ENCODE measurements around the gene TMEM222.

- no peak for TF ChIP-seq PAX5 (IDR thresholded peaks at IDR 0.05; ENCODE audit: borderline replicate concordance, low read depth, low read length)
- no peak for TF ChIP-seq CEBPZ (IDR thresholded peaks at IDR 0.05; ENCODE audit: low read depth, low read length)
- no peak for TF ChIP-seq POLR2A (IDR thresholded peaks at IDR 0.05; ENCODE audit: low read depth, low read length)
- no peak for TF ChIP-seq NR2C1 (IDR thresholded peaks at IDR 0.05)
- no peak for TF ChIP-seq USF1 (IDR thresholded peaks at IDR 0.05; ENCODE audit: borderline replicate concordance, extremely low read length, insufficient read depth, low read depth, low read length)
- no peak for TF ChIP-seq BCL11A (IDR thresholded peaks at IDR 0.05; ENCODE audit: low read depth, low read length)
- TF ChIP-seq CTCF (IDR thresholded peaks at IDR 0.05 in 2 of 3, conservative IDR thresholded peaks at IDR 0.05 in 1 of 3; ENCODE audit: control insufficient read depth in 2 of 3, extremely low read depth in 1 of 3, insufficient read depth in 1 of 3, low read depth in 3 of 3, low read length in 3 of 3), result peak in 2 of 3 experiments; percentile 13 to 28; a peak in 2 of 6 replicates
- no peak for TF ChIP-seq POLR2AphosphoS5 (IDR thresholded peaks at IDR 0.05; ENCODE audit: low read length)
- TF ChIP-seq YY1 (IDR thresholded peaks at IDR 0.05; ENCODE audit: low read depth, low read length), result no peak
- no peak for TF ChIP-seq E4F1 (IDR thresholded peaks at IDR 0.05; ENCODE audit: borderline replicate concordance, partially characterized antibody)
Measured at GRCh38 chr1:27372808-27373690, 51.1 kb downstream of the TMEM222 start.

Measured in GM12878 (cell line).